GM20431 (cell line): ENCODE measurements around the gene EPGN.

Experiments
- in situ Hi-C: fragments of 300-500 bp; cut with MseI, MboI; formaldehyde crosslinking; loops from one replicate; pipeline ENCODE4 v1.15.0; 2020; ENCODE audit warnings: low sequenced_read_pairs; ENCODE audit not compliant: unreplicated experiment

The EPGN gene, protein sequence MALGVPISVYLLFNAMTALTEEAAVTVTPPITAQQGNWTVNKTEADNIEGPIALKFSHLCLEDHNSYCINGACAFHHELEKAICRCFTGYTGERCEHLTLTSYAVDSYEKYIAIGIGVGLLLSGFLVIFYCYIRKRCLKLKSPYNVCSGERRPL

DNA sequence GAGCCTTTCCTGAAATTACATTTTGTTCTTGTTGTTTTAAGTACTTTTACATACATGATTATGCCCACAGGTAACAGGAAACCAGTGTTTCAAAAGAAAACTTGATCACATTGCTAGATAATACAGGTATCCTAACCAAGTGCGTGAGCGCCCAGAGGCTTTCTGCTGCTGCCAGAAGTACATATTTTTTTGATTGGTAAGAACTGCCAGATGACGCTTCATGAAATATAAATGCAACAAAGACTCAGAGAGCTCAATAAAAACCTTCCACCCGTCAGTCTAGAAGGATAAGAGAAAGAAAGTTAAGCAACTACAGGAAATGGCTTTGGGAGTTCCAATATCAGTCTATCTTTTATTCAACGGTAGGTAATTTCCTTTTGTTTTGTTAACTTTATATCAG is at the start of gene EPGN:
Gene EPGN (plus strand): TSS at position 256 of the 400 bp plus-strand sequence. CDS start 64 bp downstream, at position 320.
- in situ Hi-C loops: loop anchor here (25.0 kb wide), 1 partner anchor 121 kb away; no protein-coding TSS in a partner anchor

DNA sequence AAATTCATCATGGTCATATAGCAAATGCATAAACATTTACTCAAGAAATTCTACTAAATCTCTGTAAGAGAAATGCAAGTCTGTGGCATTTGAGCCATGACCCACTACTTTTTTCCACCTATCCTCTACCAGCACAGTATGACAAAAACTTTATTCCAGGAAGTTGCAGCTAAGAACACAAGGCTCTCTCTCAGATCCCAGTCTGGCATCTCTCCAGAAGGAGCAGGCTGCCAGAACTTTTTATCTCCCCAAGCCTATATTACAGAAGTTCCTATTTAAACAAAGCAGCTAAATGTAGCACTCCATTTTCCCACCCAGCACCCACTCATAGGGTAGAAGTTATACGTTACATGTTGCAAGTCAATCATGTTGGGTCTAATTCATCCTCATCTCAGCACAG is 49.3 kb upstream of the EPGN start:
- in situ Hi-C loops: no loop called here

GRCh38 chr4:74260036-74260435 is 48.2 kb upstream of the EPGN start:
- in situ Hi-C loops: no loop called here

GRCh38 chr4:74262522-74262921 is 45.7 kb upstream of the EPGN start:
- in situ Hi-C loops: no loop called here

GRCh38 chr4:74263551-74263950 is 44.7 kb upstream of the EPGN start:
- in situ Hi-C loops: no loop called here

DNA sequence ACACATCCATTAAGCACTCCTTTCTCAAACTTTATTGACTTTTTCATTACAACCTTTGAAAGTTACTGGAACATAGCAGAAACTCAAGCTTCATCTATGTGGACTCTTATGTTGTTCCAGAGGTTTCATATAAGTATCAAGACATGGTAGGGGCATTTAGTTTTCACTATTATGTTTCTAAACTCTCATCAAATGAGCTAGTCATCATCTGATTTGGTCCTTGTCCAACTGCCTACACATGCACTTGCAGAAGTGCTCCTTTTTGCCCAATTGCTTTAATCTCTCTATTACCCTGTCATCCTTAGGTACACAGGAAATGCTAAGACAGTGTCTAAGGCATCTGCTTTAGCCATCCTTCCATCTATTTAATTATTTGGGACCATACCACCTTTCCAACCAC is 42.2 kb upstream of the EPGN start:
- in situ Hi-C loops: no loop called here

GRCh38 chr4:74267998-74268606 is 40.2 kb upstream of the EPGN start:
- in situ Hi-C loops: no loop called here

DNA sequence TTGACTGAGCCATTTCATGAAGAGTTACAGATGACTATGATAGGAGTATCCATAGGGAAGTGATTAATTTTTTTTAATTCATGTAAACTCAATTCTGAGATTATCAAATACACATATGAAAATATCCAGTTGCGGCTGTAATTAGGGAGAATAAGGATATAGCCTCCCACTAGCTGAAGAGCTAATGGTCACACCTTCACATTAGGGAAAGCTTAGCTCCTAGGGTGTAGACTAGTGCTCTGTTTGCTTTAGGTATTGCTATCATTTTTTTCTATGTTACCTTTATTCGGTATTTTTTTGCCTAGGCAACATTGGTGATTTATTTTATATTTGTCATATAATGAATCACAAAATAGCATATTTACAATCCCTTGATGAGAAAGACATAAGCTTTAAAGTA is 39.6 kb upstream of the EPGN start:
- in situ Hi-C loops: no loop called here

DNA sequence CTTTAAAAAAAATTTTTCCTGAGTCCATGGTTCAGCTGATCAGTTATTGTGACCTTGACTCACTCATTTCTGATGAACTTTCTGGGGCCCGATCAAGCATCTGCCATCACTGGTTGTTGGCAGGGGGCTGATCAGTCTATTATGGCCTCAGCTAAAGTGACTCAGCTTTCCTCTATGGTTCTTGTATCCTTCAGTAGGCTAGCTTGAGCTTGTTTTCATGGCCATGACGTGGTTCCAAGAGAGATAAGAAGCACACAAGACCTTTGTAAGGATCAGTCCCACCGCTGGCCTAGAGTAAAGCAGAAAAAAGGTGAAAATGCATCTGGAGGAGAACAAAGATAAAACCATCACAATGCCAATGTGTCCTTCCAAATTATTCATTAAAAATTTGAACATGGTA is 29.8 kb upstream of the EPGN start:
- in situ Hi-C loops: no loop called here

DNA sequence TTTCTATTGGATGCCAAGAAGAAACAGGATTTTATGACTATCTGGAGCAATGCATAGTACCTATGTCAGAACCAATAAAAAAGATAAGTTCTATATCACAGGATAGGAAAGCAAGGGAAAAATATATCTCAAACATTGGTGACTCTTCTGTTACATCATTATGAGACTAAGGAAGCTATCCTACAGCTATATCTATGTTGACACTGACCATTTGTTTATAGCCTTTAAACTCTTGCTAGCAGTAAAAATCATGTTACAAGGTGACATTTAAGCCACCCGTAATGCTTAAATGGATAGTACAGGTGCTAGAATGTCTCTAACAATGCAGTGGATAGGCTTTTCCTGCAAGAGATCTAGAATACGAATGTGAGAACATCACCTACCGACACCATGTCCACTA is 28.6 kb upstream of the EPGN start:
- in situ Hi-C loops: no loop called here

DNA sequence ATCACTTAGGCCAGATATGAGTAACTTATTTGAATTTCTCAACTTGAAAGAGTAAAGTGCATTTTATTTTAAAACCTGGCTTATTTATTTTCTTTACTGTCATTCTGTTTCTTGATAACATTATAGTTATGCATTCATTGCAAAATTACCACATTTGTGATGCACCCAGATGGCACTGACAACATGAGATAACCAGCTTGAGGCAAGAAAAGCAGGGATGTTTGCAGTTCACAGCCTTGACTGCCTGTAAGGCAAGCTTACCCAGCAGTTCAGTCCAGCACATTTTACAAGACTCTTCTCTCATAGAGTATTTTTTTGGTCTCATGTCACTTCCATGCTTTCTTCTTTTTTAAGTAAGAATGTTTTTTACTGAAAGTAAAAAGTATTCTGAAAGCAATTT is 25.3 kb upstream of the EPGN start:
- in situ Hi-C loops: no loop called here

DNA sequence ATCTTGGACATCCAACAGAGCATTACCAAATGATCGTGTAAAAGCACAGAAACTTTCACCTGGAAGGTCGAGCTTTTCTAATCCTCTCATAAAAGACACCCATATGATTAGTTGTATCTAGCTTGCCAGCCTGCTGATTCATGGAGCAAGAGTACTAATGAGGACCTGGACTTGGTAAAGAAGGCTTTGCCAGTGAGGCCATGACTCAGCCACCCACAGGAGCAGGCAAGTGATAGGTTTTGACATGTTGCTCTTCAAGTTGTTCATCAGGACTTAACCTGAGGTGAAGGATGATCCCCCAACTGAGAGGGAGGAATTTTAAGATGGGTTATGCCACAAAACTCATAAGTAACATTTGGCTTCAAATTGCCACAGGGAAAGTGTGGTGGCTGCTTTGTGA is 24.7 kb upstream of the EPGN start:
- in situ Hi-C loops: no loop called here

- in situ Hi-C loops: no loop called here
Observed at GRCh38 chr4:74284053-74284452, 24.2 kb upstream of the EPGN start.

GRCh38 chr4:74287164-74287563 is 21.1 kb upstream of the EPGN start:
- in situ Hi-C loops: no loop called here

- in situ Hi-C loops: no loop called here
Observed at GRCh38 chr4:74287791-74288190, 20.5 kb upstream of the EPGN start.

GRCh38 chr4:74291471-74291870 is 16.8 kb upstream of the EPGN start:
- in situ Hi-C loops: no loop called here

GRCh38 chr4:74292111-74292870 is 16.0 kb upstream of the EPGN start:
- in situ Hi-C loops: no loop called here

DNA sequence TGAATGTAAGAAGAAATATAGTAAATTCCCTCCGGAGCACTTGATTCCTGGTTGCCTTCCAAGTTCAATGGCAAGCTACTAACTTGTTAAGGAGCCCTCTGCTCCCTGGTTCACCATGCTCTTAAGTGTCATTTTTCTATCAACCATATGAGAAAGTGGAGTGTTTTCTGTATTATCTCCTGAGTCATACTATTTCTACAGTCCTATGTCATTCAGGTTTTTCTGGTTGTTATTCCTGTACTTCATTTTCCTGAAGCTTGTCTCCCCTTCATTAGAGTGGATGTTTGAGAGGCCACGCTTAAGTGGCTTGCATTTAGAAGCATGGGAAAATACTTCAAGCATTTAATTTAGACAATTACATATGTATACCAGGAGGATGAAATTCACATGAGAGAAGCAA is 14.7 kb upstream of the EPGN start:
- in situ Hi-C loops: no loop called here

DNA sequence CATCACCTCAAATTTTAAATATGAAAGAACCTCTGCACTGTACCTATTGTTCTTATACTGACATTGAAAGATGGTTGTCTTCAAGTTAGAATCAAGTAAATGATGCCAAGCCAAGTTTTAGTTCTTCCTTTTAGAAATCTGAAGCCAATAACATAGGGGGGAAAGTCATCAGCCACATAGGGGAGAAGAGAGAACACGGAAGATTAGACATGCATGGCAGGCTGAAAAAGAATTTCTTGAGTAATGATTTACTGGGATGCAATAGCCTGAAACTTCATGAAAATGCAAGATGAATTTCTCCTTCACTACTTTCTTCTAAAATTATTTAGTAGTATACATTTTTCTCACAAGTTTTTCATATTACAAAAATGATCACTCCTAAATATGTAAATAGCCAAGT is 13.6 kb upstream of the EPGN start:
- in situ Hi-C loops: no loop called here

DNA sequence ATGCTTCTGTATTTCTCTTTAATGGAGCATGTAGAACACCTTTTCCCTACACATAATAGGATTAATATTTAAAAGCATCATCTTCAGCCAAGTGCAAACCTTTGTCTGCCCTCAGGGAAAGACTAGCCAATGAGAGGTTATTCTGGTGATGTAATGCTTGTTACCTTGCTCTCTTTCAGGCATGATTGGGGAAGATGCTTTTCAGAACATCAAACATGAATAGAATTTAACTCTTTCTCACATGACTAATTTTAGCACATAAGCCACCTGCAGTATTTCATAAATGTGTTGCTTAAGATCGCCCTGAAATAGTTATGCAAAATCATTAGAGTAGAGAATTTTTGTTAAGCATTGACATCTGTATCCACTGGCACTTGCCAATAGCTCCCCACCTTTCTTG is 10.7 kb upstream of the EPGN start:
- in situ Hi-C loops: no loop called here

GRCh38 chr4:74304095-74304625 is 4.1 kb upstream of the EPGN start:
- in situ Hi-C loops: loop anchor here (25.0 kb wide), 1 partner anchor 117 kb away; no protein-coding TSS in a partner anchor
